Daoy (cell line): ENCODE results near the gene GPC3. TPM values are rescaled to one million over a fixed set of nuclear protein-coding genes. Genes with fewer than 3 reads are reported as not detected.
A peak's percentile ranks its signal among the peaks of the same experiment; 100 is the strongest.
"Not testable (repeated sequence)": the region's sequence is repeated elsewhere in the genome, so short reads cannot be mapped to it uniquely, and the experiment has no call there.

ENCODE experiments used
- DNase-seq: peaks from one replicate; pipeline ENCODE4 v3.0.0-alpha.2; 2015; ENCODE audit warnings: low read depth
- total RNA-seq: library from RNA; depleted of rRNA; stranded (reverse); fragments of >200 nt; shearing (Covaris generic); gene quantifications from 2 replicates; pipeline ENCODE4 v1.2.3, GENCODE V29; 2014; rRNA removed

The GPC3 gene
- 0.18 and 0.34 TPM in 2 replicates for total RNA-seq

- peak; percentile 78 for DNase-seq
Measured at GRCh38 chrX:133985164-133985966, at the start of gene GPC3. GPC3 (minus strand) TSS chrX:133985594.

DNA sequence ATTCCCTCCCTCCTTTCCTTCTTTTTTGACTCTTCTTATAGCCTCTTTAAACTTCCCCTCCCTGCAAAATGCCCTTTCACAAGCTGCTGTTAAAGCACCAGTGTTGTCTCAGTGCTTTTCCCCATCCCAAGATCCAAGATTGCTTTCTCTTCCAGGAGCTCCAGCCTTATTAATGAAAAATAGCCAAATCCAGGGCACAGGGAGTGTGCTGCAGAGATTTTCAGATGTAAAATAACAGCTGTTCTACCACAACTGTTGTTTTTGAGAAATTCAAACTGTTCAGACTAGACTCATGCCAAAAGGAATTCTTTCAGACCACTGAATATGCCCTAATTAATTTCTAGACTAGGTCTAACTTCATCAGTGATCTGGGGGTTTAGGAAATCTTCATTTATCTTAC lies 47.0 kb upstream of the GPC3 start:
- no peak for DNase-seq

DNA sequence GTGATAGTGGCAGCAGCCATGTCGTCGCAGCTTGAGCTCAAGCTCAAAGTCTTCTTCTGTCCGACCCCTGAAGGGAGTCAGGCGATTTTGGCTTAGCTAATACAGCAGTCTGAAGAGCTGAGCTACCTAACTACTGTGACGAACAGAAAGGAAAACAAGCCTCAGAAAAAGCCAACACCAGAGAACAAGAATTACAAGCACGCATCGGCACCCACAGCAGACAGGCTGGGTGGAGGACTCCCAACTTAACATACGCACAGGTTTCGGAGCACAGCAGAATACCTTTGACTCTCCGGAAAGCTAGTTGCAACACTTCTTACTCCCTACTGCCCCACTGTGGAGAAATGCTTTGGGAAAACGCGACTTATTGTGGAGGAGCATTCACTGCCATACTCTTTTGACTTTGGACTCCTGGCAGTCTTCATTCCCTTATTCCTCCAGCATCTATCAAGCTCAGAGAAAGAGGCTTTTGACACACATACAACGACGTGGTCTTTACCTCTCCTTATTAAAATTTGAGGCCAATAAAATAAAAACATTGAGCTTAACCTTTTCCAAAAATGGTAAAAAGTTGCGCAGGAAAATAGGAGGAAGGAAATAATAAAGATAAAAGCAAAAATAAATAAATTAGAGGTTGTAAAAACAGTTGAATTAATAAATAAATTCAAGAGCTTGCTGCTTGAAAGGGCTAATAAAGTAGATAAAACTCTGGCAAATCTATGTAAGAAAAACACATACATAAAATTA lies 41.3 kb upstream of the GPC3 start:
- peak; percentile 43 for DNase-seq

GRCh38 chrX:134025986-134026545 lies 40.7 kb upstream of the GPC3 start:
- no peak for DNase-seq

- DNase-seq, result no peak
Measured at GRCh38 chrX:134024686-134025377, 39.4 kb upstream of the GPC3 start.

- no peak for DNase-seq
Measured at GRCh38 chrX:134023851-134024281, 38.5 kb upstream of the GPC3 start.

- DNase-seq, result no peak
Measured at GRCh38 chrX:134020910-134021309, 35.5 kb upstream of the GPC3 start.

GRCh38 chrX:134019567-134020206 lies 34.3 kb upstream of the GPC3 start:
- no peak for DNase-seq

GRCh38 chrX:134016309-134016708 lies 30.9 kb upstream of the GPC3 start:
- DNase-seq, result not testable (repeated sequence)

- not testable (repeated sequence) for DNase-seq
Measured at GRCh38 chrX:134015510-134015909, 30.1 kb upstream of the GPC3 start.

DNA sequence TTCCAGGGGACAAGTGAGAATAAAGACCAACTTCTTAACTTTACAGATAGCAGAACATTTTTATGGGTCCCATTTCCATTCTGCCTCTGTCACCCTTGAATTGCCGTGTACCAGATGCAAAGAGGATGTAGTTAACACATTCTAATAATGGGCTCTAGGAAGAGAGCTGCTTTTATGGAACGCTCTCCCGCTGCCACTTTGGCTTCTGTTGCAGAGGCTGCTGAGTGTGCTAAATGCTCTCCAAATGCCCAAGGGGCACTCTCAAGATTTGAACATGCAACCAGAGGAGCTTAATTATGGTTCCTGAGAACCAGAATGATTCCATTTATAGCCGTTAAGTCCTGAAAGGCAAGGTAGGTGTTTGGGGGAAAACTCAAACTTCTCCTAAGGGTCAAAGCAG lies 28.1 kb upstream of the GPC3 start:
- DNase-seq, result no peak

- DNase-seq, result peak; percentile 52
Measured at GRCh38 chrX:134013092-134013497, 27.7 kb upstream of the GPC3 start.

DNA sequence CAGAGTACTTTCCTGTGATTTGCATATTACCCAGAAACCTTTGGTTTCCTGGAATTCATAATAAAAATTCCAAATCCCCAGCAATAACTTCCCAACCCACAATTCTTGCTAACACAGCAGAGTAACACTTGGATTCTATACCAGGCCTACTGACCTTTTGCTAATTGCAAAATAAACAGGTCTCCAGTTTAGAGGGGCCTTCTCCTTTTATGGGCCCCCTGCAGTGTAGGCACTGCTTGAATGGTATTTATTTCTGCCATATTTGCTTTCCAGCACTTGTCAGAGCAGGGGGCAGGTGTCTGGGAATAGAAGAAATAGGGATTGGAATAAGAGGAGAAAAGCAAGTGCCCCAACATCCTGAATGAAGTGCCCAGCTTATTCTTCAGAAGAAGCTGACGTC lies 25.3 kb upstream of the GPC3 start:
- no peak for DNase-seq

GRCh38 chrX:134007716-134008115 lies 22.3 kb upstream of the GPC3 start:
- no peak for DNase-seq

DNA sequence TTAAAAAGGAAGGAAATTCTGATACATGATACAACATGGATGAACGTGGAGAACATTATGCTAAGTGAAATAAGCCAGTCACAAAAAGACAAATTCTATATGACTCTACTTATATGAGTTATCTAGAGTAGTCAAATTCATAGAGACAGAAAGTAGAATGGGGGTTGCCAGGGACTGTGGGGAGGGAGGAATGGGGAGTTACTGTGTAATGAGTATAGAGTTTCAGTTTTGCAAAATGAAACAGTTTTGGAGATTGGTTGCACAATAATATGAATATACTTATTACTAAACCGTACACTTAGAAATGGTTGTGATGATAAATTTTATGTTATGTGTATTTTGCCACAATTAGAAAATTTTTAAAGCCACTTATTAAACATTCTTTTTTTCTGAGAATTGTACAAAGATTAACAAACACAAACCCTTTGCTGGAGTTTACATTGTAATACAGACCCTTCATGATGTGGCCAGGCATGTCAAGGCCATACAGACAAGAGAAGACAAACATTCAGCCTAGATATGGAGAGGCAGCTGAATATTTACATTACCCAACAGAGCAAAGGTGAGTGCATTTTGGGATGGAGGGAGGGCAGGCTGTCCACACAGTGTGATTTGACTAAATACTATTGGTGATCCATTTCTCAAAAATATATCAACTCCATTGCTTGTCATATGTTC lies 21.2 kb upstream of the GPC3 start:
- DNase-seq, result no peak

DNA sequence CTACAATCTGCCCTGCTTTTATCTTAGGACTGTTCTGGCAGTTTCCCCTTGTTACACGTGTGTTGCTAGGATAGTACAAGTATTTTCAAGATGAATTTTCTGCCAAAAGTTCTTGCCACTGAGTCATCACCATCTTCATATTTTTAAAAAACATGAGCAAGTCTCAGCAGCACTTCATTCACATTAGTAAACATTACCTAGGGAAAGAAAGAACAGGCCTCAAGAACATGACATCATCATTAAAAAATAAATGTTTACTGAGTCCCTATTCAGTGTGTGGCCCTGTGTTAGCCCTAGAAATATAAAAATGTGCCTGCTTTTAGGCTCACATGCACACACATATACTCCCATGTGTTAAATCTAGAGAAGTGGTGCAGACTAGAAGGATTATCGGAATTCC lies 18.7 kb upstream of the GPC3 start:
- DNase-seq, result no peak

- no peak for DNase-seq
Measured at GRCh38 chrX:134002921-134003615, 17.7 kb upstream of the GPC3 start.

DNA sequence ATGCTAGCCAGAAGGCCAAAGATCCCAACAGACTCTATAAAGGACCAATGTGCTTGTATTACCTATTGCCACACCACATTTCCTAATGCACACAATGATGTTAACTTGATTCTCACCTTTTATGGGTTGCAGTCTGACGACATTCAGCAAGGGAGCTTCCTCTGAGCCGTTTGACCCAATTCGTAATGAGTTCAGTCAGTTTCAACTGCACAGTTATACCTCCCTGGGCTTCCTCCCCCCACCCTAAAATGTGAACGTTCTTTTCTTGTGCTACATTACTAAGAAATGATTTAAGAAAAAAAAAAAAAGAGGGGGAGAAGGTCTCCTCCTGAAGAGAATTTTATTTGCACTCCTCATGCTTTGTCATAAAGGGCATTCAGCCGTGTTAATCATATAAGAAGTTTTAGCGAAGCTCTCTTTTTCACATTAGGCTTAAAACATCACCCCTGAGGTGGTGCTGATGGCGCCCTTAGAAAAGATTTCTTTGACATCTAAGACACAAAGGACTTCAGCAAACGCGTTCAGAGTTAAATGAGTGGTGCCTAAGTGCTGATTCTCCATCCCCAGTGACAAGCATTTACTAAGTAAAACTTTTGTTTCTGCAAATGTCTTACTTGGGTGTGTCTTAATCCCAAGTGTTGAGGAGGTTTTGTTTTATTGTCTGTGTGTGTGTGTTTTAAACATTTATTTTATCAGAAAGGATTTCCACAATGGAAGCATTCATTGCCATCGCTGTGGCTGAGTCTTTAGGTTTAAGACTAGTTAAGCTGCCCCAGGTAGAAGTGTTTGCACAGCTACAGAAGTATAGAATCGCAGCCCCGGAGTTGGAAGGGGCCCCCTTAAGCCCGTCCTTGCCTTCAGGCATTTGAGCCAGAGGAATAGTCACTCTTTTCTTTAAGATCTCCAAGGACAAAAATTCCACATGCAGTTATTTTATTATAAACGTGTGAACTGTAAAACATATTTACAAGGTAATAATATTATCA lies 15.2 kb upstream of the GPC3 start:
- DNase-seq, result no peak

GRCh38 chrX:133999031-133999705 lies 13.8 kb upstream of the GPC3 start:
- DNase-seq, result no peak
